Inferior parietal cortex (tissue), 1 donor: Measurements from ENCODE around the gene CRAMP1.

Experiments used
- DNase-seq: peaks from one replicate; pipeline ENCODE4 v3.0.0-alpha.2; 2016; ENCODE audit errors: extremely low spot score

Gene CRAMP1

GRCh38 chr16:1596516-1596915 lies 15.6 kb upstream of the CRAMP1 start:
- no peak for DNase-seq

- no peak for DNase-seq
Measured at GRCh38 chr16:1597154-1597553, 15.0 kb upstream of the CRAMP1 start.

- DNase-seq, result no peak
Measured at GRCh38 chr16:1601031-1601430, 11.1 kb upstream of the CRAMP1 start.

GRCh38 chr16:1601489-1601888 lies 10.7 kb upstream of the CRAMP1 start:
- no peak for DNase-seq

- DNase-seq, result no peak
Measured at GRCh38 chr16:1602285-1602684, 9.9 kb upstream of the CRAMP1 start.

GRCh38 chr16:1606774-1607173 lies 5.4 kb upstream of the CRAMP1 start:
- DNase-seq, result no peak

GRCh38 chr16:1607971-1608370 lies 4.2 kb upstream of the CRAMP1 start:
- no peak for DNase-seq

GRCh38 chr16:1610071-1610898 lies 1.9 kb upstream of the CRAMP1 start:
- peak; percentile 84 for DNase-seq

- no peak for DNase-seq
Measured at GRCh38 chr16:1610899-1611632, 1.1 kb upstream of the CRAMP1 start.

GRCh38 chr16:1613211-1613622 lies 1.1 kb downstream of the CRAMP1 start:
- DNase-seq, result no peak

GRCh38 chr16:1613728-1614455 lies 1.7 kb downstream of the CRAMP1 start:
- DNase-seq, result no peak

- no peak for DNase-seq
Measured at GRCh38 chr16:1614456-1615102, 2.4 kb downstream of the CRAMP1 start.

GRCh38 chr16:1615761-1616160 lies 3.6 kb downstream of the CRAMP1 start:
- no peak for DNase-seq

- no peak for DNase-seq
Measured at GRCh38 chr16:1619976-1620375, 7.8 kb downstream of the CRAMP1 start.

GRCh38 chr16:1620391-1620790 lies 8.2 kb downstream of the CRAMP1 start:
- DNase-seq, result no peak

- DNase-seq, result no peak
Measured at GRCh38 chr16:1621851-1622250, 9.7 kb downstream of the CRAMP1 start.

- DNase-seq, result no peak
Measured at GRCh38 chr16:1626327-1626726, 14.2 kb downstream of the CRAMP1 start.

- no peak for DNase-seq
Measured at GRCh38 chr16:1626776-1627175, 14.6 kb downstream of the CRAMP1 start.

GRCh38 chr16:1630450-1631213 lies 18.5 kb downstream of the CRAMP1 start:
- DNase-seq, result no peak

GRCh38 chr16:1631230-1631629 lies 19.1 kb downstream of the CRAMP1 start:
- DNase-seq, result no peak

- DNase-seq, result no peak
Measured at GRCh38 chr16:1631931-1632637, 19.9 kb downstream of the CRAMP1 start.
